Subcutaneous adipose tissue (tissue), 4 donors: ENCODE measurements around the gene FAM78A. TPM values are rescaled to one million over a fixed set of nuclear protein-coding genes. Genes with fewer than 3 reads are reported as not detected.

Experiments used
- CTCF ChIP-seq: fragments of 450-650 bp; IDR thresholded peaks from one replicate; pipeline ENCODE4 v1.5.1; 2016; ENCODE audit warnings: low read depth, mild to moderate bottlenecking, control low read depth, antibody characterized with exemption, moderate library complexity
- total RNA-seq, 4 donors: library from RNA; depleted of rRNA; stranded (reverse); fragments of >200 nt; gene quantifications; one replicate each; pipeline ENCODE4 v1.1.0, GENCODE V29; 2016

The FAM78A gene
- 1 to 10 TPM; 2.3 to 8.2 (median 3.2) TPM for total RNA-seq

- no peak for TF ChIP-seq CTCF
Measured at GRCh38 chr9:131276094-131276888, at the start of gene FAM78A. TSS of gene FAM78A (minus strand) at chr9:131276510. CDS start at chr9:131276179, 331 bp downstream.

GRCh38 chr9:131324736-131325679 lies 48.7 kb upstream of the FAM78A start:
- TF ChIP-seq CTCF: no peak

GRCh38 chr9:131323629-131324028 lies 47.3 kb upstream of the FAM78A start:
- TF ChIP-seq CTCF: no peak

GRCh38 chr9:131320031-131320685 lies 43.8 kb upstream of the FAM78A start:
- TF ChIP-seq CTCF: no peak

GRCh38 chr9:131319486-131319885 lies 43.2 kb upstream of the FAM78A start:
- TF ChIP-seq CTCF: no peak

- no peak for TF ChIP-seq CTCF
Measured at GRCh38 chr9:131318231-131319085, 42.1 kb upstream of the FAM78A start.
